PC-3 (cell line): ENCODE measurements around the gene ZNF365. TPM values are rescaled to one million over a fixed set of nuclear protein-coding genes. Genes with fewer than 3 reads are reported as not detected.

Experiments used
- ATAC-seq: fragments of 200-7000 bp; cut with Tn5 transposase; 2 replicates; pipeline ENCODE4 v1.9.1; 2020; ENCODE audit warnings: mild to moderate bottlenecking, moderate library complexity
- BruUV-seq: library from RNA; stranded (reverse); fragments of 400-500 nt; replicated peaks from 2 replicates; lab custom pipeline; 2021; lab: Mats Ljungman, UMichigan
- CTCF ChIA-PET: fragments of 300-600 bp; sonication (Branson Sonifier 250); formaldehyde crosslinking; loops from one replicate; lab custom pipeline; 2022; ENCODE audit warnings: antibody characterized with exemption; lab: Charles Lee
- POLR2A ChIA-PET: fragments of 300-600 bp; sonication (Branson Sonifier 250); formaldehyde crosslinking; loops from one replicate; lab custom pipeline; 2022; ENCODE audit warnings: antibody characterized with exemption; ENCODE audit not compliant: unreplicated experiment; lab: Charles Lee
- DNase-seq: peaks from one replicate; pipeline ENCODE4 v3.0.0-alpha.2; 2015
- H2AFZ ChIP-seq: fragments of 300-600 bp; sonication (generic); 2 replicates; pipeline ENCODE4 v1.6.0; 2016; ENCODE audit warnings: antibody characterized with exemption, low read length
- H3F3A ChIP-seq: fragments of 300-600 bp; sonication (generic); one replicate; pipeline ENCODE4 v1.6.0; 2017; ENCODE audit warnings: antibody characterized with exemption, low read length, control low read depth, mild to moderate bottlenecking; ENCODE audit not compliant: unreplicated experiment
- H3K27ac ChIP-seq: fragments of 300-600 bp; sonication (generic); 2 replicates; pipeline ENCODE4 v1.5.1; 2016; ENCODE audit warnings: mild to moderate bottlenecking, low read length
- H3K27me3 ChIP-seq: fragments of 300-600 bp; sonication (generic); 2 replicates; pipeline ENCODE4 v1.6.1; 2016; ENCODE audit warnings: low read length, mixed read lengths
- H3K36me3 ChIP-seq: fragments of 300-600 bp; sonication (generic); 2 replicates; pipeline ENCODE4 v1.6.1; 2016; ENCODE audit warnings: low read depth, mixed run types, low read length, mixed read lengths
- H3K4me1 ChIP-seq: fragments of 300-600 bp; sonication (generic); 2 replicates; pipeline ENCODE4 v1.5.1; 2016; ENCODE audit warnings: low read length; ENCODE audit not compliant: insufficient read depth
- H3K4me2 ChIP-seq: fragments of 300-600 bp; sonication (generic); 2 replicates; pipeline ENCODE4 v1.6.0; 2016; ENCODE audit warnings: low read length
- H3K4me3 ChIP-seq: fragments of 300-600 bp; sonication (generic); 2 replicates; pipeline ENCODE4 v1.5.1; 2016; ENCODE audit warnings: mild to moderate bottlenecking, low read length, mixed read lengths
- H3K79me2 ChIP-seq: fragments of 300-600 bp; sonication (generic); 2 replicates; pipeline ENCODE4 v1.6.1; 2017; ENCODE audit warnings: low read length, mixed read lengths
- H3K9ac ChIP-seq: fragments of 300-600 bp; sonication (generic); 2 replicates; pipeline ENCODE4 v1.6.0; 2016; ENCODE audit warnings: mild to moderate bottlenecking, low read length
- H3K9me2 ChIP-seq: fragments of 300-600 bp; sonication (generic); replicated peaks from 2 replicates; pipeline ENCODE4 v1.6.1; 2016; ENCODE audit warnings: mixed run types, low read length, mixed read lengths
- H3K9me3 ChIP-seq: fragments of 300-600 bp; sonication (generic); 2 replicates; pipeline ENCODE4 v1.6.1; 2016; ENCODE audit warnings: low read length, mixed read lengths
- H4K20me1 ChIP-seq: fragments of 300-600 bp; sonication (generic); 2 replicates; pipeline ENCODE4 v1.6.1; 2016; ENCODE audit warnings: low read length, mixed read lengths
- CTCF ChIP-seq: fragments of 300-600 bp; sonication (generic); conservative IDR thresholded peaks from 2 replicates; pipeline ENCODE4 v1.5.1; 2017; ENCODE audit warnings: antibody characterized with exemption, low read depth, mild to moderate bottlenecking, low read length
- EZH2 ChIP-seq: fragments of 300-600 bp; sonication (generic); IDR thresholded peaks from one replicate; pipeline ENCODE4 v1.6.1; 2017; ENCODE audit warnings: antibody characterized with exemption, mild to moderate bottlenecking, low read length; ENCODE audit not compliant: unreplicated experiment
- EZH2phosphoT487 ChIP-seq: fragments of 300-600 bp; sonication (generic); IDR thresholded peaks from 2 replicates; pipeline ENCODE4 v1.6.1; 2018; ENCODE audit warnings: mild to moderate bottlenecking, antibody characterized with exemption, low read length, borderline replicate concordance
- intact Hi-C: fragments of 100-400 bp; cut with micrococcal nuclease; formaldehyde crosslinking; loops from 2 replicates; pipeline ENCODE4 v1.9.0; 2023
- total RNA-seq: library from RNA; depleted of rRNA; stranded (reverse); fragments of >200 nt; gene quantifications from 2 replicates; pipeline ENCODE4 v1.2.3, GENCODE V29; 2014

ZNF365 gene
- total RNA-seq, 1 experiment from 2014 or later = 20.2 TPM

- POLR2A ChIA-PET = no interaction called here
- intact Hi-C loops = no loop called here
These were observed 52.4 kb downstream of the ZNF365 start for GRCh38 chr10:62426600-62426999.

GRCh38 chr10:62430881-62431280 lies 56.7 kb downstream of the ZNF365 start:
- no peak overlapping the region for H2AFZ ChIP-seq
- H3K27ac ChIP-seq = no peak overlapping the region
- H3F3A ChIP-seq = peaks cover 12% of the 10 kb centered on the region
- no peaks in the 10 kb centered on the region for H3K36me3 ChIP-seq
- no peaks in the 10 kb centered on the region for H3K9me3 ChIP-seq
- ChIA-PET POLR2A (no interaction called here), CTCF (no interaction called here)
- no peak overlapping the region for H3K9ac ChIP-seq
- H3K4me3 ChIP-seq = no peak overlapping the region
- intact Hi-C loops = no loop called here
- BruUV-seq = no TSS peak
- H3K4me2 ChIP-seq = no peak overlapping the region
- TF ChIP-seq EZH2 (no peak), CTCF (no peak), EZH2phosphoT487 (no peak)
- DNase-seq (no peak), ATAC-seq (no peak)
- no peaks in the 10 kb centered on the region for H3K9me2 ChIP-seq
- peaks cover 36% of the 10 kb centered on the region for H3K4me1 ChIP-seq
- no peaks in the 10 kb centered on the region for H3K27me3 ChIP-seq
- H3K79me2 ChIP-seq = no peaks in the 10 kb centered on the region
- no peaks in the 10 kb centered on the region for H4K20me1 ChIP-seq

More at GRCh38 chr10:62426600-62426999, 52.4 kb downstream of the ZNF365 start:
- H3K79me2 ChIP-seq = no peaks in the 10 kb centered on the region
- H3K27ac ChIP-seq = peak overlapping the region; percentile 39
- no peaks in the 10 kb centered on the region for H3K9me3 ChIP-seq
- no peak overlapping the region for H2AFZ ChIP-seq
- CTCF ChIA-PET = interaction anchor here (0.5 kb wide), 1 partner anchor 135 kb away, joined by 4 read pairs; no protein-coding TSS in a partner anchor
- no peak overlapping the region for H3K4me3 ChIP-seq
- BruUV-seq = no TSS peak
- TF ChIP-seq EZH2 (no peak), CTCF (no peak), EZH2phosphoT487 (no peak)
- peaks cover 25% of the 10 kb centered on the region for H3K4me1 ChIP-seq
- no peaks in the 10 kb centered on the region for H3K27me3 ChIP-seq
- no peaks in the 10 kb centered on the region for H3K9me2 ChIP-seq
- H3F3A ChIP-seq = no peaks in the 10 kb centered on the region
- H3K9ac ChIP-seq = no peak overlapping the region
- ATAC-seq (no peak), DNase-seq (no peak)
- peak overlapping the region; percentile 1; the same call in 1 of the 2 replicates for H3K4me2 ChIP-seq
- no peaks in the 10 kb centered on the region for H3K36me3 ChIP-seq
- no peaks in the 10 kb centered on the region for H4K20me1 ChIP-seq

GRCh38 chr10:62433181-62433692 lies 59.1 kb downstream of the ZNF365 start:
- ChIA-PET CTCF (interaction anchor here (0.5 to 1.2 kb wide), 8 partner anchors 11 to 529 kb away, joined by 3 to 9 read pairs (median 4); no protein-coding TSS in a partner anchor), POLR2A (interaction anchor here (0.5 to 1.0 kb wide), 4 partner anchors 13 to 452 kb away, joined by 3 to 6 read pairs (median 4); partner anchors contain the start of gene RTKN2)
- H3K4me3 ChIP-seq = peak overlapping the region; percentile 3; the same call in 1 of the 2 replicates
- no peaks in the 10 kb centered on the region for H3K36me3 ChIP-seq
- no peaks in the 10 kb centered on the region for H3K27me3 ChIP-seq
- H4K20me1 ChIP-seq = no peaks in the 10 kb centered on the region
- peak overlapping the region; percentile 12 for H3K9ac ChIP-seq
- ATAC-seq = peak; percentile 88
- H3K79me2 ChIP-seq = no peaks in the 10 kb centered on the region
- peak; percentile 100 for DNase-seq
- intact Hi-C loops = loop anchor here (1.0 to 2.0 kb wide), 8 partner anchors 49 to 700 kb away; partner anchors contain the start of genes EGR2, NRBF2 and RTKN2
- H3K9me3 ChIP-seq = no peaks in the 10 kb centered on the region
- H3K4me2 ChIP-seq = peak overlapping the region; percentile 62
- TF ChIP-seq EZH2phosphoT487 (no peak), CTCF (no peak), EZH2 (no peak)
- BruUV-seq = no TSS peak
- peak overlapping the region; percentile 0 for H2AFZ ChIP-seq
- peak overlapping the region; percentile 72 for H3K27ac ChIP-seq
- peaks cover 12% of the 10 kb centered on the region for H3F3A ChIP-seq
- no peaks in the 10 kb centered on the region for H3K9me2 ChIP-seq
- H3K4me1 ChIP-seq = peaks cover 33% of the 10 kb centered on the region
